ENCODE data around the gene REV3L. TPM values are rescaled to one million over a fixed set of nuclear protein-coding genes. Genes with fewer than 3 reads are reported as not detected.
A peak's percentile ranks its signal among the peaks of the same experiment; 100 is the strongest.

REV3L gene
- total and polyA plus RNA-seq, 9 of the 15 experiments (the other 6 are each of a cell fraction or from before 2014, with no cell fraction given), result 5.5 to 24.4 (median 14.4) TPM

- peak; percentile 40 for TF ChIP-seq HMGN3 (IDR thresholded peaks at IDR 0.05; ENCODE audit: borderline replicate concordance, extremely low read depth, insufficient read length, low read depth, low read length)
- peak; percentile 69 for TF ChIP-seq FOS (IDR thresholded peaks at IDR 0.05; ENCODE audit: extremely low read depth, insufficient read length)
- peak; percentile 82 for TF ChIP-seq SMARCA4 (IDR thresholded peaks at IDR 0.05)
- TF ChIP-seq MAZ (CRISPR knock-in tag; conservative IDR thresholded peaks at IDR 0.05 in 1 of 2, IDR thresholded peaks at IDR 0.05 in 1 of 2), result no peak
- TF ChIP-seq TRIM24 (IDR thresholded peaks at IDR 0.05), result peak in 1 of 2 experiments; percentile 32; a peak in 1 of 4 replicates
- TF ChIP-seq SMARCC2 (IDR thresholded peaks at IDR 0.05; ENCODE audit: low read depth), result peak; percentile 60; the same call in 1 of the 2 replicates
- TF ChIP-seq NR1H2 (CRISPR knock-in tag; IDR thresholded peaks at IDR 0.05), result no peak
- 0 out of 2 replicates have a peak, but pooled peaks have one; percentile 62 for TF ChIP-seq GATAD2A (IDR thresholded peaks at IDR 0.05)
- peak; percentile 48; the same call in 1 of the 2 replicates for TF ChIP-seq HMBOX1 (IDR thresholded peaks at IDR 0.05)
- TF ChIP-seq TEAD4 (IDR thresholded peaks at IDR 0.05; ENCODE audit: low read length), result 0 out of 2 replicates have a peak, but pooled peaks have one; percentile 18
- no peak for TF ChIP-seq TEAD4 (CRISPR knock-in tag; IDR thresholded peaks at IDR 0.05; ENCODE audit: borderline replicate concordance)
- TF ChIP-seq CREB1 (IDR thresholded peaks at IDR 0.05), result 0 out of 2 replicates have a peak, but pooled peaks have one; percentile 21
- TF ChIP-seq CREB1 (CRISPR knock-in tag; IDR thresholded peaks at IDR 0.05), result no peak
- TF ChIP-seq FOSL1 (tag; conservative IDR thresholded peaks at IDR 0.05), result peak; percentile 98
- TF ChIP-seq, protein P1, sequence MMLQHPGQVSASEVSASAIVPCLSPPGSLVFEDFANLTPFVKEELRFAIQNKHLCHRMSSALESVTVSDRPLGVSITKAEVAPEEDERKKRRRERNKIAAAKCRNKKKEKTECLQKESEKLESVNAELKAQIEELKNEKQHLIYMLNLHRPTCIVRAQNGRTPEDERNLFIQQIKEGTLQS (IDR thresholded peaks at IDR 0.05), result peak; percentile 93
- TF ChIP-seq, protein P1 (CRISPR knock-in tag; conservative IDR thresholded peaks at IDR 0.05), result no peak; the same call in 1 of the 2 replicates
- TF ChIP-seq C11orf30 (IDR thresholded peaks at IDR 0.05; ENCODE audit: low read depth), result peak; percentile 88
- TF ChIP-seq, protein P2, sequence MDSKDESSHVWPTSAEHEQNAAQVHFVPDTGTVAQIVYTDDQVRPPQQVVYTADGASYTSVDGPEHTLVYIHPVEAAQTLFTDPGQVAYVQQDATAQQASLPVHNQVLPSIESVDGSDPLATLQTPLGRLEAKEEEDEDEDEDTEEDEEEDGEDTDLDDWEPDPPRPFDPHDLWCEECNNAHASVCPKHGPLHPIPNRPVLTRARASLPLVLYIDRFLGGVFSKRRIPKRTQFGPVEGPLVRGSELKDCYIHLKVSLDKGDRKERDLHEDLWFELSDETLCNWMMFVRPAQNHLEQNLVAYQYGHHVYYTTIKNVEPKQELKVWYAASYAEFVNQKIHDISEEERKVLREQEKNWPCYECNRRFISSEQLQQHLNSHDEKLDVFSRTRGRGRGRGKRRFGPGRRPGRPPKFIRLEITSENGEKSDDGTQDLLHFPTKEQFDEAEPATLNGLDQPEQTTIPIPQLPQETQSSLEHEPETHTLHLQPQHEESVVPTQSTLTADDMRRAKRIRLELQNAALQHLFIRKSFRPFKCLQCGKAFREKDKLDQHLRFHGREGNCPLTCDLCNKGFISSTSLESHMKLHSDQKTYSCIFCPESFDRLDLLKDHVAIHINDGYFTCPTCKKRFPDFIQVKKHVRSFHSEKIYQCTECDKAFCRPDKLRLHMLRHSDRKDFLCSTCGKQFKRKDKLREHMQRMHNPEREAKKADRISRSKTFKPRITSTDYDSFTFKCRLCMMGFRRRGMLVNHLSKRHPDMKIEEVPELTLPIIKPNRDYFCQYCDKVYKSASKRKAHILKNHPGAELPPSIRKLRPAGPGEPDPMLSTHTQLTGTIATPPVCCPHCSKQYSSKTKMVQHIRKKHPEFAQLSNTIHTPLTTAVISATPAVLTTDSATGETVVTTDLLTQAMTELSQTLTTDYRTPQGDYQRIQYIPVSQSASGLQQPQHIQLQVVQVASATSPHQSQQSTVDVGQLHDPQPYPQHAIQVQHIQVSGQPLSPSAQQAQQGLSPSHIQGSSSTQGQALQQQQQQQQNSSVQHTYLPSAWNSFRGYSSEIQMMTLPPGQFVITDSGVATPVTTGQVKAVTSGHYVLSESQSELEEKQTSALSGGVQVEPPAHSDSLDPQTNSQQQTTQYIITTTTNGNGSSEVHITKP (IDR thresholded peaks at IDR 0.05; ENCODE audit: partially characterized antibody), result peak; percentile 37
- TF ChIP-seq CTBP1 (IDR thresholded peaks at IDR 0.05; ENCODE audit: borderline replicate concordance), result peak; percentile 44
- TF ChIP-seq HDAC1 (IDR thresholded peaks at IDR 0.05), result peak in 1 of 2 experiments; percentile 35; a peak in 1 of 4 replicates
- TF ChIP-seq BRD9 (IDR thresholded peaks at IDR 0.05; ENCODE audit: low read depth, partially characterized antibody), result peak; percentile 33
- TF ChIP-seq ZNF77 (CRISPR knock-in tag; IDR thresholded peaks at IDR 0.05), result no peak
- peak; percentile 32; the same call in 1 of the 2 replicates for TF ChIP-seq ZBTB2 (IDR thresholded peaks at IDR 0.05)
- TF ChIP-seq LCOR (CRISPR knock-in tag; IDR thresholded peaks at IDR 0.05), result 0 out of 2 replicates have a peak, but pooled peaks have one; percentile 42
These were observed 219.2 kb downstream of the REV3L start (continued) for GRCh38 chr6:111263837-111264236.
